Breast epithelium (tissue), 4 donors: Measurements from ENCODE around the gene GHSR. TPM values are rescaled to one million over a fixed set of nuclear protein-coding genes. Genes with fewer than 3 reads are reported as not detected.

ENCODE experiments used
- DNase-seq, 2 donors: peaks; one replicate each; pipeline ENCODE4 v3.0.0-alpha.2; 2019; ENCODE audit warnings: low spot score in 2 of 2
- H3K27ac ChIP-seq, 2 donors: fragments of 200-600 bp; sonication (generic) in 1 of 2; one replicate each; pipeline ENCODE4 v1.5.1; 2016 to 2019; ENCODE audit warnings: mild to moderate bottlenecking in 1 of 2
- H3K27me3 ChIP-seq, 2 donors: fragments of 200-600 bp; sonication (generic) in 1 of 2; one replicate each; pipeline versions ENCODE4 v1.5.1 to v1.6.0; 2017 to 2019; ENCODE audit warnings: control low read depth in 1 of 2, mild to moderate bottlenecking in 1 of 2
- H3K36me3 ChIP-seq: fragments of 200-600 bp; one replicate; pipeline ENCODE4 v1.5.1; 2019
- H3K4me1 ChIP-seq, 2 donors: fragments of 200-600 bp; sonication (generic); one replicate each; pipeline ENCODE4 v1.5.1; 2016 to 2019; ENCODE audit warnings: control low read depth in 1 of 2
- H3K4me3 ChIP-seq, 3 donors: fragments of 200-600 bp; sonication (generic); 1 replicate in 2 of 3; 2 replicates in 1 of 3; pipeline ENCODE4 v1.5.1; 2016 to 2019; ENCODE audit warnings: mild to moderate bottlenecking in 3 of 3, moderate library complexity in 2 of 3
- H3K9me3 ChIP-seq, 2 donors: fragments of 200-600 bp; sonication (generic) in 1 of 2; one replicate each; pipeline ENCODE4 v1.5.1; 2016 to 2019; ENCODE audit warnings: control low read depth in 1 of 2
- POLR2A ChIP-seq: fragments of 450-650 bp; IDR thresholded peaks from one replicate; pipeline ENCODE4 v1.6.1; 2016; ENCODE audit warnings: antibody characterized with exemption, mild to moderate bottlenecking, moderate library complexity
- POLR2AphosphoS5 ChIP-seq, 3 donors: sonication (generic); formaldehyde crosslinking; IDR thresholded peaks; one replicate each; pipeline ENCODE4 v1.6.1; 2017; ENCODE audit warnings: antibody characterized with exemption in 3 of 3
- intact Hi-C: fragments of 100-400 bp; cut with DNase I; formaldehyde crosslinking; loops from one replicate; pipeline ENCODE4 v1.15.1; 2023; ENCODE audit warnings: low total_unique reads
- total RNA-seq, 3 donors: library from RNA; depleted of rRNA; stranded (reverse); fragments of >200 nt; gene quantifications; one replicate each; pipeline ENCODE4 v1.1.0, GENCODE V29; 2016
- TF ChIP-seq, protein P1 (sequence below), 3 donors: fragments of 450-650 bp; IDR thresholded peaks; one replicate each; pipeline ENCODE4 v1.5.1; 2016 to 2017; ENCODE audit warnings: antibody characterized with exemption in 3 of 3, mild to moderate bottlenecking in 3 of 3, moderate library complexity in 3 of 3

The GHSR gene
- total RNA-seq, 3 donors from 2014 or later = not detected

DNA sequence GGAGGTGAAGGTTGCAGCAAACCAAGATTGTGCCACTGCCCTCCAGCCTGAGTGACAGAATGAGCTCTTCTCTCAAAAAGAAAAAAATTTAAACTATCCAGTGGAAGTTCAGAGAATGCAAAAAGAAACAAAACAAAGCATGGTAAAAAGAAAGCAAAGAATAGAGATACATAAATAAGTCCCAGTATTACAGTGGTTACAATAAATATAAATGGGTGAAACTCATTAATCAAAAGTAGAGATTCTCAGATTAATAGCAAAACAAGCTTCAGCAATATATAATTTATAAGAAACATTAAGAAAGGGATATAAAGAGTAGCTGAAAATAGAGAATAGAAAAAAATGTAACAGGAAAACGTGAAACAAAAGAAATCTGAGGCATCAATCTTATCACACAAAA, 23.6 kb upstream of the GHSR start:
- Histone ChIP-seq H3K4me1 (no peaks in the 10 kb centered on the region), H3K9me3 (no peaks in the 10 kb centered on the region), H3K4me3 (no peak overlapping the region), H3K36me3 (no peaks in the 10 kb centered on the region), H3K27ac (no peak overlapping the region), H3K27me3 (no peaks in the 10 kb centered on the region)
- no peak for DNase-seq
- no peak for TF ChIP-seq POLR2AphosphoS5 (IDR thresholded peaks at IDR 0.05)
- TF ChIP-seq, protein P1, sequence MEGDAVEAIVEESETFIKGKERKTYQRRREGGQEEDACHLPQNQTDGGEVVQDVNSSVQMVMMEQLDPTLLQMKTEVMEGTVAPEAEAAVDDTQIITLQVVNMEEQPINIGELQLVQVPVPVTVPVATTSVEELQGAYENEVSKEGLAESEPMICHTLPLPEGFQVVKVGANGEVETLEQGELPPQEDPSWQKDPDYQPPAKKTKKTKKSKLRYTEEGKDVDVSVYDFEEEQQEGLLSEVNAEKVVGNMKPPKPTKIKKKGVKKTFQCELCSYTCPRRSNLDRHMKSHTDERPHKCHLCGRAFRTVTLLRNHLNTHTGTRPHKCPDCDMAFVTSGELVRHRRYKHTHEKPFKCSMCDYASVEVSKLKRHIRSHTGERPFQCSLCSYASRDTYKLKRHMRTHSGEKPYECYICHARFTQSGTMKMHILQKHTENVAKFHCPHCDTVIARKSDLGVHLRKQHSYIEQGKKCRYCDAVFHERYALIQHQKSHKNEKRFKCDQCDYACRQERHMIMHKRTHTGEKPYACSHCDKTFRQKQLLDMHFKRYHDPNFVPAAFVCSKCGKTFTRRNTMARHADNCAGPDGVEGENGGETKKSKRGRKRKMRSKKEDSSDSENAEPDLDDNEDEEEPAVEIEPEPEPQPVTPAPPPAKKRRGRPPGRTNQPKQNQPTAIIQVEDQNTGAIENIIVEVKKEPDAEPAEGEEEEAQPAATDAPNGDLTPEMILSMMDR (IDR thresholded peaks at IDR 0.05) = no peak
- no peak for TF ChIP-seq POLR2A
- intact Hi-C loops = no loop called here

DNA sequence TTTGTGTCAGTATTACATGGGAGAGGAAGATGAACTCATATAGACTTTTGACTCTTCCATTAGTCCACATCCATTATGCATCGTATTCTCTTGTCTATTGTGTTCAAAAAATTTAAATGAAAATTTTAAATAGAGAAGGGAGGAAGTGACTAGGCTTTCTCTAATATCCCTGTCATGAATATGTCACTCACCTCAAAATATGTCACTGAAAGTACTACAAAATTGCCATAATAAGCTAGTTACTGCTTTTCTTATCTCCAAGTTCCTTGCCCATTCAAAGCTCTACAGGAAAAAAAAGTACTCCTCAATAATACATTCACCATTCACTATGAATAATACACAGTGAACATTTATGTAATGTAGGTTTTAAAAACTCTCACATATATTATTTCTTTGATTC, 22.3 kb upstream of the GHSR start:
- intact Hi-C loops = no loop called here
- Histone ChIP-seq H3K9me3 (no peaks in the 10 kb centered on the region), H3K27me3 (no peaks in the 10 kb centered on the region), H3K27ac (no peak overlapping the region), H3K36me3 (no peaks in the 10 kb centered on the region), H3K4me3 (no peak overlapping the region), H3K4me1 (no peaks in the 10 kb centered on the region)
- TF ChIP-seq POLR2A (no peak), POLR2AphosphoS5 (IDR thresholded peaks at IDR 0.05) (no peak)
- TF ChIP-seq, protein P1 (IDR thresholded peaks at IDR 0.05) = no peak
- DNase-seq = no peak

DNA sequence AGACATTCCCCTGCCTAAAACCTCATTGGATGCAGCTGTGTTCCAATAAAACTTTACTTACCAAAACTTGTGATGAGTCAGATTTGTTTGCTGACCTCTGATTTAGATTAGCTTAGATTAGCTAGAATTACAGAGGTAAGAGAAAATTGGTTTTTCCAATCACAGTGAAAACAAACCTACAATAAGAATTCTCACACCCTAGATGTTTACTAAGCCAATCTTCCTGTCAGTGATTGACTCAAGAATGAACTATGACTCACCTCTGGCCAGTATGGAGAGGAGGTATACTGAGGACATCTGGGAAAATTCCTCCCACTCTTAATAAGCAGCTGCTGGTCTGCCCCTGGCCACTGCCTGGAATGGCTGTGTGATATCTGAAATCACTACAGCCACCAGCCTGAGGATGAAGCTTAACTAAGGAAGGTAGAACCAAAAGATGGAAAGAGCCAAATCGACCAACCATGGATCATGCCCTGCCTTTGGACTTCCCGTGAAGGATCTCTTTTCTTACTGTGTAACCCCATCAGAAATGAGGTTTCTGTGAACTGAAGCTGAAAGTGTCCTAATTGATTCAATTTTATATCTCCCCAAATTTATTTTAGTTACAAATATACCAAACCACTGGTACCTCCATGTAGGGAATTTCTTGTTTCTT, 19.0 kb upstream of the GHSR start:
- TF ChIP-seq POLR2AphosphoS5 (IDR thresholded peaks at IDR 0.05) (no peak), POLR2A (no peak)
- TF ChIP-seq, protein P1 (IDR thresholded peaks at IDR 0.05) = no peak
- H3K36me3 ChIP-seq = no peaks in the 10 kb centered on the region
- no peak overlapping the region for H3K27ac ChIP-seq
- no peak overlapping the region for H3K4me3 ChIP-seq
- DNase-seq = no peak
- H3K4me1 ChIP-seq = no peaks in the 10 kb centered on the region
- H3K9me3 ChIP-seq = no peaks in the 10 kb centered on the region
- H3K27me3 ChIP-seq = no peaks in the 10 kb centered on the region
- intact Hi-C loops = no loop called here

DNA sequence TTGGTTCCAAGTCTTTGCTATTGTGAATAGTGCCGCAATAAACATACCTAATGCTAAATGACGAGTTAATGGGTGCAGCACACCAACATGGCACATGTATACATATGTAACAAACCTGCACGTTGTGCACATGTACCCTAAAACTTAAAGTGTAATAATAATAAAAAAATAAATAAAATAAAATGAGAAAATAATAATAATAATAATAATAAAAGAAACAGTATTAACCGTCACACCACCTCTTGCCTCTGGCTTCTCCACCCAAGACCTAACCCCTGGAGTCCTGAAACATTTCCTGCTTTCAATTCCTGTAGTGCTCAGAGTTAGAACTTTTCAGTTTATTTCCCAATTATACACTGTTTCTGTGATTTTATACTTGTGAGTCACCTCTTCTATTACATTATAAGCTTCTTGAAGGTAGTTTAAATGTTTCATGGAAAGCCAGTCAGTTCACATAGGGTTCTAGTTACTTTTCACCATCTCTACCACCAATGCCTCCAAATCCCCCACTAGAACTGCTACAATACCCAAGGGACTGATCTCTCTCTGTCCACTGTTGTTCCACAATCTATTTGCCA, 18.4 kb upstream of the GHSR start:
- H3K4me1 ChIP-seq = no peaks in the 10 kb centered on the region
- intact Hi-C loops = no loop called here
- no peak for DNase-seq
- H3K27me3 ChIP-seq = no peaks in the 10 kb centered on the region
- no peaks in the 10 kb centered on the region for H3K36me3 ChIP-seq
- no peak overlapping the region for H3K27ac ChIP-seq
- TF ChIP-seq, protein P1 (IDR thresholded peaks at IDR 0.05) = no peak
- no peak for TF ChIP-seq POLR2A
- no peak for TF ChIP-seq POLR2AphosphoS5 (IDR thresholded peaks at IDR 0.05)
- H3K4me3 ChIP-seq = no peak overlapping the region
- no peaks in the 10 kb centered on the region for H3K9me3 ChIP-seq

DNA sequence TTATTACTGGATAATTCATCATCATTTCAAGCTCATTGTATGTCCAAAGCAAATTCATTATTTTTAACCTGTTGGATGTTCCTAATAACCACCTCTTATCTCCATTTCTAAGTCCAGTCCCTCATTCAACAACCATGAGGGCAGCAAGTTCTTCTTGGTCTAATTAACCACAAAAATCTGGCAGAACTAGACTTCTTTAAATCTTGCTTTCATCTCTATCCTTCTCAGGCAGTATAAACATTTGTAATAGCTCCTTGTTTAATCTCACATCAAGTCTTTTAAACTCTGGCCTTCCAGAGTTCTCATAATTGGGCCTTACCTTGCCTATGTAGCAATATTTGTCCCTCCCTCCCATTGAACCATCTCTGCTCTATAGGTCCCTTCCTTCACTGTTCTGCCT, 17.0 kb upstream of the GHSR start:
- no peaks in the 10 kb centered on the region for H3K4me1 ChIP-seq
- H3K27ac ChIP-seq = no peak overlapping the region
- no peaks in the 10 kb centered on the region for H3K36me3 ChIP-seq
- no peaks in the 10 kb centered on the region for H3K27me3 ChIP-seq
- TF ChIP-seq, protein P1 (IDR thresholded peaks at IDR 0.05) = no peak
- no peaks in the 10 kb centered on the region for H3K9me3 ChIP-seq
- intact Hi-C loops = no loop called here
- no peak for DNase-seq
- no peak overlapping the region for H3K4me3 ChIP-seq
